Measurements from ENCODE around the gene DOK5. TPM values are rescaled to one million over a fixed set of nuclear protein-coding genes. Genes with fewer than 3 reads are reported as not detected.

DOK5 gene
- total and polyA plus RNA-seq, 2 of the 8 experiments (the other 6 are each of a cell fraction or from before 2014, with no cell fraction given) = 8.9 to 15.0 TPM

DNA sequence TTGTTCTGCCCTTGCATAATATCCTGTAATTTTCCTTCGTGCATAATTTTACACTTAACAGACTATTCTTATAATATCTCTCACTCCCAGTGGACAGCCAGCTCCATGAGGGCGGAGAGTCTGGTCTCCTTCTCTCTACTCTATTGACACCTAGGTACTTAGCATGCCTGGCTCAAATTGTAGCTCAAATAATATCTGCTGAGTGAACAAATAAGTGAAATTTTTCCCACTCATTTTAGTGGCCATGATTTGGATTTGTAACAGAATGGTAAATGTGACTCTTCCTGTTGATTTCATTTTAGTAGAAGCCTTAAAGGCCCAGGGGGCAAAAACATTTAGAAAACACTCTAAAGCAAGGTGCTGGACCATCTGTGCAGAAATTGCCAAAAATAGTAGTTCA lies 7.8 kb upstream of the DOK5 start:
- Histone ChIP-seq H2BK15ac (ENCODE audit: low read length) (no peak overlapping the region), H3K36me3 (ENCODE audit: control insufficient read depth in 2 of 4, insufficient read depth in 4 of 4, low read length in 3 of 4) (no peaks in the 10 kb centered on the region), H3K23me2 (ENCODE audit: low read depth, low read length) (no peaks in the 10 kb centered on the region), H3K14ac (ENCODE audit: insufficient read length) (no peak overlapping the region), H2BK12ac (ENCODE audit: low read depth, low read length) (no peak overlapping the region), H3K23ac (ENCODE audit: insufficient read length) (no peak overlapping the region), H2BK5ac (ENCODE audit: low read depth, low read length) (no peak overlapping the region), H3K79me2 (ENCODE audit: control insufficient read depth in 1 of 2, insufficient read depth in 2 of 2, low read length in 2 of 2) (no peaks in the 10 kb centered on the region), H3K4me3 (ENCODE audit: extremely low read depth in 1 of 4, insufficient read depth in 2 of 4, low read depth in 3 of 4, low read length in 4 of 4) (no peak overlapping the region), H2BK20ac (ENCODE audit: low read length) (no peak overlapping the region), H3K4me2 (ENCODE audit: insufficient read depth in 1 of 2, low read depth in 2 of 2, low read length in 2 of 2) (no peak overlapping the region), H4K5ac (ENCODE audit: insufficient read length, low read depth, low read length) (no peak overlapping the region), H4K8ac (ENCODE audit: extremely low read depth, insufficient read depth, low read length) (no peak overlapping the region), H3K27ac (ENCODE audit: low read depth, low read length) (no peak overlapping the region), H3K27me3 (replicated peaks in 1 of 4; ENCODE audit: control insufficient read depth in 3 of 4, extremely low read depth in 1 of 4, insufficient read depth in 3 of 4, low read length in 3 of 4) (no peaks in the 10 kb centered on the region), H4K20me1 (replicated peaks in 1 of 2; ENCODE audit: control insufficient read depth in 1 of 2, insufficient read depth in 2 of 2, low read length in 2 of 2) (no peaks in the 10 kb centered on the region), H2BK120ac (replicated peaks; ENCODE audit: low read depth, low read length) (no peak overlapping the region), H3K9ac (replicated peaks in 1 of 4; ENCODE audit: extremely low read depth in 1 of 4, low read depth in 3 of 4, low read length in 3 of 4) (no peak overlapping the region), H3K9me3 (ENCODE audit: insufficient read depth in 2 of 2, low read depth in 1 of 2, low read length in 1 of 2) (peaks cover 0 to 1% of the 10 kb centered on the region in 2 experiments; a peak in 1 of 4 replicates), H2AFZ (ENCODE audit: low read length) (no peak overlapping the region), H3K56ac (replicated peaks; ENCODE audit: insufficient read length, low read depth, low read length) (no peak overlapping the region), H2AK5ac (ENCODE audit: low read depth, low read length) (no peak overlapping the region), H4K91ac (replicated peaks; ENCODE audit: insufficient read length, low read length) (no peak overlapping the region), H3K4ac (replicated peaks; ENCODE audit: insufficient read length, low read depth, low read length) (no peak overlapping the region), H3K79me1 (ENCODE audit: low read depth, low read length) (no peaks in the 10 kb centered on the region), H3K4me1 (replicated peaks in 1 of 4; ENCODE audit: control insufficient read depth in 3 of 4, insufficient read depth in 4 of 4, low read length in 3 of 4) (no peaks in the 10 kb centered on the region), H3K18ac (ENCODE audit: extremely low read depth, low read length) (no peak overlapping the region)
- WGBS, 2 experiments (ENCODE audit: extremely low coverage in 1 of 2, insufficient coverage in 1 of 2, insufficient read length in 1 of 2, insufficient replicate concordance in 2 of 2, low coverage in 1 of 2, low lambda C conversion rate in 2 of 2, missing lambda C conversion rate in 1 of 2) = 91% methylated on average over 2 of the region's 2 CpGs; no CpG with 5 or more reads in 1 of the 2 experiments
- TF ChIP-seq SIRT6 (IDR thresholded peaks at IDR 0.05; ENCODE audit: low read length) = no peak
- TF ChIP-seq JUND (IDR thresholded peaks at IDR 0.05; ENCODE audit: low read length) = no peak
- no peak for TF ChIP-seq NRF1 (IDR thresholded peaks at IDR 0.05; ENCODE audit: low read depth, low read length)
- TF ChIP-seq CTBP2 (IDR thresholded peaks at IDR 0.05; ENCODE audit: borderline replicate concordance, insufficient read depth, insufficient read length, low read length) = no peak
- no peak for TF ChIP-seq EZH2 (IDR thresholded peaks at IDR 0.05; ENCODE audit: low read depth, low read length, severe bottlenecking)
- no peak for TF ChIP-seq EP300 (IDR thresholded peaks at IDR 0.05; ENCODE audit: borderline replicate concordance in 1 of 2, low read depth in 2 of 2, low read length in 2 of 2)
- TF ChIP-seq HDAC6 (IDR thresholded peaks at IDR 0.05; ENCODE audit: low read depth, low read length) = no peak
- TF ChIP-seq RBBP5 (IDR thresholded peaks at IDR 0.05; ENCODE audit: borderline replicate concordance, low read depth, low read length) = no peak
- TF ChIP-seq MAX (IDR thresholded peaks at IDR 0.05) = no peak
- ChIA-PET POLR2A (ENCODE audit: partially characterized antibody) (no interaction called here), CTCF (ENCODE audit: partially characterized antibody) (interaction anchor here (0.8 to 1.2 kb wide), 3 partner anchors 11 to 107 kb away, joined by 3 to 6 read pairs (median 3); no protein-coding TSS in a partner anchor)
- FAIRE-seq (no peak), DNase-seq (ENCODE audit: low read depth in 1 of 2, low spot score in 2 of 2) (no peak)
